ENCODE results near the gene PPP1CC. TPM values are rescaled to one million over a fixed set of nuclear protein-coding genes. Genes with fewer than 3 reads are reported as not detected.

PPP1CC gene
- polyA plus RNA-seq, 4 donors: 135 to 464 (median 299) TPM

DNA sequence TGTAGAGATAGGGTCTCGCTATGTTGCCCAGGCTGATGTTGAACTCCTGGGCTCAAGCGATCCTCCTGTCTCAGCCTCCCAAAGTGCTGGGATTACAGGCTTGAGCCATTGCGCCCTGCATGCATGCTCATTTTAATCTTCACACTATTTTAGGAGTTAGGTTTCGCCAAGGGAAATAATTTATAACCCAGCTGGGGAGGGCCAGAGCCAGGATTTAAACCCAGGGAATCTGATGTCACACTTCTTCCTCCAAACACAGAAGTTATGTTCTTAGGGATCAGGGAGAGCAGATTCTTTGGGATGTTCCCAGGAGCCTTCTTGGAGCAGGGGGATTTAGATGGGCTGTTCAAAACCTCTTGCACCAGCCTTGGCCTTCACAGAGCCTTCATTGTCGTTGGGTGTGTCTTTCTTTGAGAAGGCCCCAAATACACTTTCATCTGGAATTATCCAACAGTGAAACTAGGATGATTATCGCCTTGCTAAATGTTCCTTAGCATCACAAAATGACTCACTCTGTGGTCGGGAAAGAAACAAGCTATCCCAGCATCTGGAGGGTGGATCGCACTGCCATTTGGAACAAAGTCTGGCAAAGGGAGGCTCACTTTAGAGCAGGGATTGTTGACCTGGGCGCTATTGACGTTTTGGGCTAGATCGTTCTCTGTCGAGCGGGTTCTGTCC, 8.2 kb upstream of the PPP1CC start:
- no peaks in the 10 kb centered on the region for H3K4me1 ChIP-seq (ENCODE audit: control insufficient read depth in 3 of 3, insufficient read depth in 2 of 3, low read depth in 1 of 3, low read length in 2 of 3)
- H3K27me3 ChIP-seq (ENCODE audit: control insufficient read depth in 3 of 3, insufficient read depth in 3 of 3, low read length in 3 of 3): no peaks in the 10 kb centered on the region
- H3K36me3 ChIP-seq (ENCODE audit: control insufficient read depth in 3 of 3, insufficient read depth in 2 of 3, low read depth in 1 of 3, low read length in 3 of 3): no peaks in the 10 kb centered on the region
- no peaks in the 10 kb centered on the region for H3K9me3 ChIP-seq (ENCODE audit: control insufficient read depth in 2 of 2, insufficient read depth in 1 of 2, low read depth in 1 of 2, low read length in 1 of 2)
- H3K4me3 ChIP-seq (ENCODE audit: low read depth in 1 of 3, low read length in 3 of 3): no peak overlapping the region
- FAIRE-seq: no peak
- H3K27ac ChIP-seq (ENCODE audit: low read depth in 1 of 3, low read length in 2 of 3): peak overlapping the region in 1 of 3 donors; percentile 16
- no peak for DNase-seq
- WGBS, 3 donors: 87 to 90% (median 89%) methylated on average over 13 of the region's 13 CpGs

DNA sequence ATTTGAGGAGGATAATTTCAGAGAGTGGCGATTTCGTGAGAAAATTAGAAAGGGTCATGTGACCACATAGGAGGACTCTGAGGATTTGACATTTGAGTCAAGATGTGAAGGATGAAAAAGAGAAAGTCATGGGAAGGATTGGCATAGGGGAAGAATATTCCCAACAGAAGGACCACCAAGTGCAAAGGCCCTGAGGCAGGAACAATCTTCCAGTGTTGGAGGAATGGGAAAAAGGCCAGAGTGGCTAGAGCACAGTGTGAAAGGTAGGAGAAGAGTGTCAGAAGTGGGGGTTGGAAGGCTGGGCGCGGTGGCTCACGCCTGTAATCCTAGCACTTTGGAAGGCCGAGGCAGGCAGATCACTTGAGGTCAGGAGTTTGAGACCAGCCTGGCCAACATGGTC, 3.9 kb upstream of the PPP1CC start:
- WGBS, 3 donors: 88 to 90% (median 90%) methylated on average over 6 of the region's 6 CpGs
- no peaks in the 10 kb centered on the region for H3K9me3 ChIP-seq (ENCODE audit: control insufficient read depth in 2 of 2, insufficient read depth in 1 of 2, low read depth in 1 of 2, low read length in 1 of 2)
- FAIRE-seq: no peak
- no peak overlapping the region for H3K4me3 ChIP-seq (ENCODE audit: low read depth in 1 of 3, low read length in 3 of 3)
- peak overlapping the region in 1 of 3 donors; percentile 87 for H3K27ac ChIP-seq (ENCODE audit: low read depth in 1 of 3, low read length in 2 of 3)
- DNase-seq: no peak
- peaks cover 5 to 18% (median 6%) of the 10 kb centered on the region in 3 donors for H3K4me1 ChIP-seq (ENCODE audit: control insufficient read depth in 3 of 3, insufficient read depth in 2 of 3, low read depth in 1 of 3, low read length in 2 of 3)
- H3K27me3 ChIP-seq (ENCODE audit: control insufficient read depth in 3 of 3, insufficient read depth in 3 of 3, low read length in 3 of 3): no peaks in the 10 kb centered on the region
- no peaks in the 10 kb centered on the region for H3K36me3 ChIP-seq (ENCODE audit: control insufficient read depth in 3 of 3, insufficient read depth in 2 of 3, low read depth in 1 of 3, low read length in 3 of 3)

DNA sequence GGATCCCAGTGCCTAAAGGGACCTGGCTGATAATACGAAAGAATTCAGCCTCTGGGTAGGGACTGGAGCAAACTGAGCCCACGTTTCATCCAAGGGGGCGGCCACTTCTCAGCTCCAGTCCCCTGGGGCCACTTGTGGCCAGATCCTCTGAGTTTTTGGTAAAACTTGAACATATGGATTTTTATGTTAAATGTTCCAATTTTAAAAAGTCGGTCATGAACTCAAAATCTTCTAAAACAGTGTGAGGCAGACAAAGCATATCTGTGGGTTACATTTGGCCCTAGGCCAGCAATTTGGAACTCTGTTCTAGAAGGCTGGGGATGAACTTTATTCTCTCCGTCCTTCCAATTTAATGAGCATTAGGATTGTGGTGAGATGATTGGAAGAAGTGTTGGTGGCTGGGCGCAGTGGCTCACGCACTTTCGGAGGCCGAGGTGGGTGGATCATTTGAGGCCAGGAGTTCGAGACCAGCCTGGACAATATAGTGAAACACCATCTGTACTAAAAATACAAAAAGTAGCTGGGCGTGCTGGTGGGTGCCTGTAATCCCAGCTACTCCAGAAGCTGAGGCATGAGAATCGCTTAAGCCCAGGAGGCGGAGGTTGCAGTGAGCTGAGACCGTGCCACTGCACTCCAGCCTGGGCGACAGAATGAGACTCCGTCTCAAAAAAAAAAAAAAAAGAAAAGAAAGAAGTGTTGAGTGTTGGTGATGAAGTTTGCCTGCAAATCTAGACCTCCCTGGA, 3.0 kb upstream of the PPP1CC start:
- Histone ChIP-seq H3K36me3 (ENCODE audit: control insufficient read depth in 3 of 3, insufficient read depth in 2 of 3, low read depth in 1 of 3, low read length in 3 of 3) (no peaks in the 10 kb centered on the region), H3K27ac (ENCODE audit: low read depth in 1 of 3, low read length in 2 of 3) (peak overlapping the region; percentile 64 to 87 (median 65)), H3K4me3 (ENCODE audit: low read depth in 1 of 3, low read length in 3 of 3) (no peak overlapping the region), H3K27me3 (ENCODE audit: control insufficient read depth in 3 of 3, insufficient read depth in 3 of 3, low read length in 3 of 3) (no peaks in the 10 kb centered on the region), H3K9me3 (ENCODE audit: control insufficient read depth in 2 of 2, insufficient read depth in 1 of 2, low read depth in 1 of 2, low read length in 1 of 2) (no peaks in the 10 kb centered on the region), H3K4me1 (ENCODE audit: control insufficient read depth in 3 of 3, insufficient read depth in 2 of 3, low read depth in 1 of 3, low read length in 2 of 3) (peaks cover 5 to 18% (median 6%) of the 10 kb centered on the region in 3 donors)
- DNase-seq (peak; percentile 11 to 75), FAIRE-seq (no peak)
- 54 to 76% (median 70%) methylated on average over 16 of the region's 16 CpGs for WGBS, 3 donors

DNA sequence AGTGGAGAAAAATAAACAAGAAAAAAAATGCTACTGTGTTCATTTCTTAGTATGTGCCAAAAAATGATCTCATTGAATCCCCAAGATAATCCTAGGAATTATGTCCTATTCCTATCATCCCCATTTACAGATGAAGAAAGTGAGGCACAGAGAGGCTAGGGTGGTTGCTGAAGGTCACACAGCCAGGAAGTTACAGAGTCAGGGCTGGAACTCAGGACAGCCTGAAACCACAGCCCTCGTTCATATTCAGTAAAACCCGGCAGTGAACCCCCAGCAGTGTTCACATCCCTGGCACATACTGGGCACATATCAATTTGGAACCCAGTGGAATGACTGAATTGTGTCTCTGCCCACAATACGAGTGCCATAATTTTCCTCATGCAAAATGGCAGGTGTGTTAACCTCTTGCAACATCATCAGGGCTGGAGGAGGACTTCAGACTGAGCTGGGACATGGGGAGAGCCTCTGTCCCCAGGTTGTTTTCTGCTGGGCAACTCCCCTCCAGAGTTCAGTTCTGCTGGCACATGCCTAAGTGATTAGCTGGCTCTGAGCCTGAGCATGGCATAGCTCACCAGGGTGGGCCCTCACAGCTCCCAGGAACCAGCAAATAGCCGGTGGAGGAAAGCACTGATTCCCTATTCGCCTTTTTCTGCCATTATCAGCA, 2.0 kb upstream of the PPP1CC start:
- DNase-seq: peak; percentile 85 to 98
- H3K4me3 ChIP-seq (ENCODE audit: low read depth in 1 of 3, low read length in 3 of 3): no peak overlapping the region
- peak overlapping the region; percentile 64 to 87 (median 65) for H3K27ac ChIP-seq (ENCODE audit: low read depth in 1 of 3, low read length in 2 of 3)

DNA sequence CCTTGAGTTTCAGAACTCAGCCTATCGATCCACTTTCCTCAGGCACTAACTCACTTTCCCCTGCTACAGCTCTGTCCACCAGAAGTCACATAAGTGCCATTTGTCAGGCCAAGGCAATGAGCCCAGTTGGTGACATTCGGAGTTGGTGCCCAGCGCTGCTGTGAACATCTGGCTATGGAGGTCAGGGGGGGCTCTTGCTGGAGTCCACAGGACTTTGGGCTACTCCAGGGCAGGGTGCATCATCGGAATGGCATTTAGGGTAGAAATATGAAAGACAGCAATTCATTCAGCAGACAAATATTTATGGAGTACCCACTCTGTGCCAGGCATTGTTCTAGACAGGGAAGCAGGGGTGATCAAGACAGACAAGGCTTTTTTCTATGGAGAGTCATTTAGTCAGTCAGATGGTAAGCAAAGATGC, 1.5 kb upstream of the PPP1CC start:
- H3K4me1 ChIP-seq (ENCODE audit: control insufficient read depth in 3 of 3, insufficient read depth in 2 of 3, low read depth in 1 of 3, low read length in 2 of 3): peaks cover 6 to 25% (median 12%) of the 10 kb centered on the region in 3 donors
- no peaks in the 10 kb centered on the region for H3K9me3 ChIP-seq (ENCODE audit: control insufficient read depth in 2 of 2, insufficient read depth in 1 of 2, low read depth in 1 of 2, low read length in 1 of 2)
- FAIRE-seq: no peak
- DNase-seq: no peak
- H3K4me3 ChIP-seq (ENCODE audit: low read depth in 1 of 3, low read length in 3 of 3): no peak overlapping the region
- peak overlapping the region in 2 of 3 donors; percentile 61 to 65 for H3K27ac ChIP-seq (ENCODE audit: low read depth in 1 of 3, low read length in 2 of 3)
- WGBS, 3 donors: 56 to 71% (median 58%) methylated on average over 4 of the region's 4 CpGs
- H3K27me3 ChIP-seq (ENCODE audit: control insufficient read depth in 3 of 3, insufficient read depth in 3 of 3, low read length in 3 of 3): no peaks in the 10 kb centered on the region
- no peaks in the 10 kb centered on the region for H3K36me3 ChIP-seq (ENCODE audit: control insufficient read depth in 3 of 3, insufficient read depth in 2 of 3, low read depth in 1 of 3, low read length in 3 of 3)

More for the DNA sequence above, 2.0 kb upstream of the PPP1CC start:
- no peaks in the 10 kb centered on the region for H3K27me3 ChIP-seq (ENCODE audit: control insufficient read depth in 3 of 3, insufficient read depth in 3 of 3, low read length in 3 of 3)
- H3K36me3 ChIP-seq (ENCODE audit: control insufficient read depth in 3 of 3, insufficient read depth in 2 of 3, low read depth in 1 of 3, low read length in 3 of 3): no peaks in the 10 kb centered on the region
- WGBS, 3 donors: 14 to 63% (median 39%) methylated on average over 5 of the region's 5 CpGs
- FAIRE-seq: no peak
- no peaks in the 10 kb centered on the region for H3K9me3 ChIP-seq (ENCODE audit: control insufficient read depth in 2 of 2, insufficient read depth in 1 of 2, low read depth in 1 of 2, low read length in 1 of 2)
- H3K4me1 ChIP-seq (ENCODE audit: control insufficient read depth in 3 of 3, insufficient read depth in 2 of 3, low read depth in 1 of 3, low read length in 2 of 3): peaks cover 6 to 21% (median 9%) of the 10 kb centered on the region in 3 donors

DNA sequence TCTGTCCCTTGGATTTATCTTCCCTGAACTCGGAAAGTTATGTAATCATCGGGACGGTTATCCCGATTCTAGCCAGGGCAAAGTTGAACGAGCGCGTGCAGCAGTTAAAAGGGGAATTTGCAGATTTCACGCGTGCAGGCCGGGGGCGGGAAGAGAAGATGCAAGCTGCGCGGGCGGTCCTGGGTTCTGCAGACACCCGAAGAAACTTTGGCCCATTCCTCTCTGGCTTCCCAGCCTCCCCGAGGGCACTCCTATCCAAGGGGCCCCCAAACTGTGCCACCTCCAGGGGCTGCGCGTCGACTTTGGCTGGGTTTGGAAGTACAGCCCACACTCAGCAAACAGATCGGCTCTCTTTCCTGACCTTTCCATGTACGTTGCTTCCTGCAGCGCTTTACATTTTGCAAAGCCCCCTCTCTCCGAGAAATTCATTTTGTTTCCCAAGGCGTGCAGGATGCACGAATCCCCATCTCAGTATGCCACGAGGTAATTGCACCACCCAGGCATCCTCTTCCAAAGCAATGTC, 941 bp upstream of the PPP1CC start:
- Histone ChIP-seq H3K27me3 (ENCODE audit: control insufficient read depth in 3 of 3, insufficient read depth in 3 of 3, low read length in 3 of 3) (no peaks in the 10 kb centered on the region), H3K4me3 (ENCODE audit: low read depth in 1 of 3, low read length in 3 of 3) (peak overlapping the region in 2 of 3 donors; percentile 12 to 59), H3K36me3 (ENCODE audit: control insufficient read depth in 3 of 3, insufficient read depth in 2 of 3, low read depth in 1 of 3, low read length in 3 of 3) (peaks cover 0 to under 1% (median under 1%) of the 10 kb centered on the region in 3 donors), H3K9me3 (ENCODE audit: control insufficient read depth in 2 of 2, insufficient read depth in 1 of 2, low read depth in 1 of 2, low read length in 1 of 2) (no peaks in the 10 kb centered on the region), H3K4me1 (ENCODE audit: control insufficient read depth in 3 of 3, insufficient read depth in 2 of 3, low read depth in 1 of 3, low read length in 2 of 3) (peaks cover 7 to 29% (median 12%) of the 10 kb centered on the region in 3 donors), H3K27ac (ENCODE audit: low read depth in 1 of 3, low read length in 2 of 3) (peak overlapping the region; percentile 23 to 65 (median 61))
- 15 to 26% (median 22%) methylated on average over 26 of the region's 26 CpGs for WGBS, 3 donors
- FAIRE-seq (no peak), DNase-seq (peak; percentile 79 to 84)

DNA sequence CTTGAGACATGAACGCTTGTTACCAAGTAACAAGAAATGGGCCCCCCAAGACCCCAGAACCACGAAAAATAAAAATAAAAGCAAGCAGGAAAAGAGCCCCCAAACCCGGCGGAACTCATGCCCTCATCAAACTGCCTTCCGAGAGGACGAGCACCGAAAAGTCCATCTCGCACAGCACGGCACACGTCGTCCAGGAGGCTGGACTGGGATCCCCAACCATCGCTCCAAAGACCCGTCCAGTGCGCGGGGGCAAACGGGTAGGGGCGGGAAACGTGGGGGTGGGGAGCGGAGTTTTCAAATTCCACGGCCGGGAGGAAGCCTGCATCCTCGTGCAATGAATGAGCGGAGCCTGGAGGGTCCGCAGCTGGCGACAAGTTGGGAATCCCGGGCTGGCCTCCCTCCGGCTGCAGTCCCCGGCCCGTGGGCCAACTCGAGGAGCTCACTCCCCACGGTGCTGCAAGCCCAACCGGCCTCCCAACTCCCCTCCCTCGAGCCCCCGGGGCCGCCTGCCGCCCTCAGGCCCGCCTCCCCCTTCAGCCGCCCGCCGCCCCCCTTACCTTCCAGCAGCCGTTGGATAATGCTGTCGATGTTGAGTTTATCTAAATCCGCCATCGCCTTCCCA, 484 bp downstream of the PPP1CC start:
- DNase-seq: no peak
- Histone ChIP-seq H3K27ac (ENCODE audit: low read depth in 1 of 3, low read length in 2 of 3) (peak overlapping the region; percentile 72 to 95 (median 94)), H3K27me3 (ENCODE audit: control insufficient read depth in 3 of 3, insufficient read depth in 3 of 3, low read length in 3 of 3) (no peaks in the 10 kb centered on the region), H3K4me1 (ENCODE audit: control insufficient read depth in 3 of 3, insufficient read depth in 2 of 3, low read depth in 1 of 3, low read length in 2 of 3) (peaks cover 13 to 34% (median 16%) of the 10 kb centered on the region in 3 donors), H3K9me3 (ENCODE audit: control insufficient read depth in 2 of 2, insufficient read depth in 1 of 2, low read depth in 1 of 2, low read length in 1 of 2) (no peaks in the 10 kb centered on the region), H3K4me3 (ENCODE audit: low read depth in 1 of 3, low read length in 3 of 3) (peak overlapping the region; percentile 77 to 99 (median 94)), H3K36me3 (ENCODE audit: control insufficient read depth in 3 of 3, insufficient read depth in 2 of 3, low read depth in 1 of 3, low read length in 3 of 3) (peaks cover 0 to 5% (median 5%) of the 10 kb centered on the region in 3 donors)
- WGBS, 3 donors: 0 to 1% (median 0%) methylated on average over 36 to 44 of the region's 44 CpGs
- no peak for FAIRE-seq

Measured in small intestine (tissue), 7 donors.